K562 (cell line): ENCODE measurements around the gene PEX10. TPM values are rescaled to one million over a fixed set of nuclear protein-coding genes. Genes with fewer than 3 reads are reported as not detected.
A peak's percentile ranks its signal among the peaks of the same experiment; 100 is the strongest.

Experiments
- GABPA ChIP-seq: fragments of 200-800 bp; sonication (Bioruptor generic); conservative IDR thresholded peaks from 2 replicates; pipeline ENCODE4 v1.6.1; 2016; ENCODE audit warnings: low read depth, missing genetic modification characterization, missing compliant biosample characterization
- GABPB1 ChIP-seq: sonication (generic); formaldehyde crosslinking; IDR thresholded peaks from 2 replicates; pipeline ENCODE4 v1.8.0; 2022; ENCODE audit warnings: mild to moderate bottlenecking, missing genetic modification reagents
- NBN ChIP-seq: fragments of 450-650 bp; IDR thresholded peaks from 2 replicates; pipeline ENCODE4 v1.6.1; 2016; ENCODE audit warnings: low read depth, mild to moderate bottlenecking
- RBM25 ChIP-seq: fragments of 200-400 bp; formaldehyde crosslinking; IDR thresholded peaks from 2 replicates; pipeline ENCODE4 v1.6.1; 2018; ENCODE audit warnings: low read length, low read depth, moderate library complexity; ENCODE audit not compliant: severe bottlenecking
- SIN3B ChIP-seq: fragments of 450-650 bp; IDR thresholded peaks from 2 replicates; pipeline ENCODE4 v1.6.1; 2017; ENCODE audit warnings: low read depth, mild to moderate bottlenecking, moderate library complexity
- SMAD4 ChIP-seq: fragments of 250-450 bp; sonication (Bioruptor Pico); conservative IDR thresholded peaks from 2 replicates; pipeline ENCODE4 v1.8.0; 2021; ENCODE audit warnings: inconsistent platforms, mild to moderate bottlenecking, moderate library complexity
- ZBED1 ChIP-seq: IDR thresholded peaks from 2 replicates; pipeline ENCODE4 v1.6.1; 2014
- ZBTB17 ChIP-seq: fragments of 450-650 bp; formaldehyde crosslinking; IDR thresholded peaks from 2 replicates; pipeline ENCODE4 v1.4.0; 2020; ENCODE audit warnings: mild to moderate bottlenecking
- ZC3H4 ChIP-seq: sonication (generic); formaldehyde crosslinking; IDR thresholded peaks from 2 replicates; pipeline ENCODE4 v1.9.0; 2021; ENCODE audit warnings: missing genetic modification reagents, borderline replicate concordance
- polyA plus RNA-seq, 8 experiments: library from polyadenylated mRNA; depleted of rRNA in 4 of 8; stranded (reverse) in 5 of 8; unstranded in 3 of 8; fragments of >200 nt; fragmentation: Nextera tagmentation in 2 of 8; fragmentation: Illumina TruSeq in 1 of 8; extraction: Ambion mirVana in 2 of 8; extraction: Trizol in 1 of 8; gene quantifications; 2 replicates each; pipeline versions ENCODE4 v1.2.1 to v1.2.3, GENCODE V29; 2011 to 2014; ENCODE audit warnings: inconsistent platforms in 1 of 8, missing spikeins in 1 of 8
- total RNA-seq, 7 experiments: library from RNA; depleted of rRNA in 6 of 7; stranded (reverse); fragments of >200 nt in 6 of 7; fragmentation: Illumina TruSeq in 2 of 7; extraction: Trizol in 2 of 7; gene quantifications; 2 replicates each; pipeline versions ENCODE4 v1.2.1 to v1.2.3, GENCODE V29; 2011 to 2021; ENCODE audit warnings: low replicate concordance in 1 of 7
- TF ChIP-seq, protein P1 (sequence below), 2 experiments: fragments of 450-650 bp; formaldehyde crosslinking in 1 of 2; IDR thresholded peaks; 2 replicates each; pipeline versions ENCODE4 v1.4.0 to v1.6.1; 2014 to 2020; ENCODE audit warnings: mild to moderate bottlenecking in 2 of 2, borderline replicate concordance in 1 of 2, low read depth in 1 of 2
- TF ChIP-seq, protein P2 (sequence below): sonication (generic); IDR thresholded peaks from 2 replicates; pipeline ENCODE4 v1.6.1; 2016
- TF ChIP-seq, protein P3 (sequence below), 2 experiments: IDR thresholded peaks; 2 replicates each; pipeline ENCODE4 v1.6.1; 2012; ENCODE audit warnings: improper control_type of control experiment in 2 of 2, low read depth in 2 of 2, low read length in 2 of 2, borderline replicate concordance in 1 of 2

PEX10 gene
- total and polyA plus RNA-seq, 9 of the 15 experiments (the other 6 are each of a cell fraction or from before 2014, with no cell fraction given): 0.03 to 26.2 (median 8.7) TPM

DNA sequence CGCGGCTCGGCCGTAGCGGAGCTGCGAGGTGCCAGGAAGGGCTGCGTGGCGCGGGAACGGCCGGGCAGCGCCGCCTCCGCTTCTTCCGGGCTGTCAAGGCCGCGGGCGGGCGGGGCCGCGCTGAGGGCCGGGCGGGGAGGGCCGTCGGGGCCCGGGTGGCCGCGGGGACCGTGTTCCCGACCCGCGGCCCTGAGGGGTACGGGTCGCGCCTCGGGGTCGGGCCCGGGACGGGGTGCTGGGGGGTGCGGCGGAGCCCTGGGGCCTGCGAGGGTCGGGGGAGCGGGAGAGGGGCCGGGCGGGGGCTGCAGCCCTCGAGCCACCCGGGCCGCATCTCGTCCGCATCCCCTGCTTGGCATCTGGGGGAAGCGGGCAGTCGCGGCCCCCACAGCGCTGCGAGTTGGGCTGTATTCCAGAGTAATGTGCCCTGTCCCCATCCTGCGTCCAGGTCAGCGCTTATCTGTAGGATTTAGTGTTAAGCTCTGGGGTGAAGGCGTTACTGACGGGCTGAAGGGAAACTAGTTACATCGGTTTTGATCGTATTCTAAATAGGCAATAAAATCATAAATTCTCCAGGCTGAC lies 20.3 kb downstream of the PEX10 start (continued):
- TF ChIP-seq, protein P1, sequence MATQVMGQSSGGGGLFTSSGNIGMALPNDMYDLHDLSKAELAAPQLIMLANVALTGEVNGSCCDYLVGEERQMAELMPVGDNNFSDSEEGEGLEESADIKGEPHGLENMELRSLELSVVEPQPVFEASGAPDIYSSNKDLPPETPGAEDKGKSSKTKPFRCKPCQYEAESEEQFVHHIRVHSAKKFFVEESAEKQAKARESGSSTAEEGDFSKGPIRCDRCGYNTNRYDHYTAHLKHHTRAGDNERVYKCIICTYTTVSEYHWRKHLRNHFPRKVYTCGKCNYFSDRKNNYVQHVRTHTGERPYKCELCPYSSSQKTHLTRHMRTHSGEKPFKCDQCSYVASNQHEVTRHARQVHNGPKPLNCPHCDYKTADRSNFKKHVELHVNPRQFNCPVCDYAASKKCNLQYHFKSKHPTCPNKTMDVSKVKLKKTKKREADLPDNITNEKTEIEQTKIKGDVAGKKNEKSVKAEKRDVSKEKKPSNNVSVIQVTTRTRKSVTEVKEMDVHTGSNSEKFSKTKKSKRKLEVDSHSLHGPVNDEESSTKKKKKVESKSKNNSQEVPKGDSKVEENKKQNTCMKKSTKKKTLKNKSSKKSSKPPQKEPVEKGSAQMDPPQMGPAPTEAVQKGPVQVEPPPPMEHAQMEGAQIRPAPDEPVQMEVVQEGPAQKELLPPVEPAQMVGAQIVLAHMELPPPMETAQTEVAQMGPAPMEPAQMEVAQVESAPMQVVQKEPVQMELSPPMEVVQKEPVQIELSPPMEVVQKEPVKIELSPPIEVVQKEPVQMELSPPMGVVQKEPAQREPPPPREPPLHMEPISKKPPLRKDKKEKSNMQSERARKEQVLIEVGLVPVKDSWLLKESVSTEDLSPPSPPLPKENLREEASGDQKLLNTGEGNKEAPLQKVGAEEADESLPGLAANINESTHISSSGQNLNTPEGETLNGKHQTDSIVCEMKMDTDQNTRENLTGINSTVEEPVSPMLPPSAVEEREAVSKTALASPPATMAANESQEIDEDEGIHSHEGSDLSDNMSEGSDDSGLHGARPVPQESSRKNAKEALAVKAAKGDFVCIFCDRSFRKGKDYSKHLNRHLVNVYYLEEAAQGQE (IDR thresholded peaks at IDR 0.05; ENCODE audit: borderline replicate concordance): no peak
- TF ChIP-seq, protein P1 (CRISPR knock-in tag; IDR thresholded peaks at IDR 0.05; ENCODE audit: low read depth): 0 out of 2 replicates have a peak, but pooled peaks have one; percentile 31
- TF ChIP-seq RBM25: no peak
- TF ChIP-seq ZBTB17 (CRISPR knock-in tag): peak; percentile 17; the same call in 1 of the 2 replicates
- TF ChIP-seq GABPB1 (CRISPR knock-in tag): no peak; the same call in 1 of the 2 replicates
- peak; percentile 36 for TF ChIP-seq GABPA (tag)
- 0 out of 2 replicates have a peak, but pooled peaks have one; percentile 56 for TF ChIP-seq ZC3H4 (CRISPR knock-in tag)
- TF ChIP-seq, protein P2, sequence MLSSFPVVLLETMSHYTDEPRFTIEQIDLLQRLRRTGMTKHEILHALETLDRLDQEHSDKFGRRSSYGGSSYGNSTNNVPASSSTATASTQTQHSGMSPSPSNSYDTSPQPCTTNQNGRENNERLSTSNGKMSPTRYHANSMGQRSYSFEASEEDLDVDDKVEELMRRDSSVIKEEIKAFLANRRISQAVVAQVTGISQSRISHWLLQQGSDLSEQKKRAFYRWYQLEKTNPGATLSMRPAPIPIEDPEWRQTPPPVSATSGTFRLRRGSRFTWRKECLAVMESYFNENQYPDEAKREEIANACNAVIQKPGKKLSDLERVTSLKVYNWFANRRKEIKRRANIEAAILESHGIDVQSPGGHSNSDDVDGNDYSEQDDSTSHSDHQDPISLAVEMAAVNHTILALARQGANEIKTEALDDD: peak; percentile 75; the same call in 1 of the 2 replicates
- TF ChIP-seq SMAD4 (CRISPR knock-in tag): peak; percentile 44; the same call in 1 of the 2 replicates
- 0 out of 2 replicates have a peak, but pooled peaks have one; percentile 23 for TF ChIP-seq ZBED1
- no peak for TF ChIP-seq NBN
- TF ChIP-seq, protein P3, sequence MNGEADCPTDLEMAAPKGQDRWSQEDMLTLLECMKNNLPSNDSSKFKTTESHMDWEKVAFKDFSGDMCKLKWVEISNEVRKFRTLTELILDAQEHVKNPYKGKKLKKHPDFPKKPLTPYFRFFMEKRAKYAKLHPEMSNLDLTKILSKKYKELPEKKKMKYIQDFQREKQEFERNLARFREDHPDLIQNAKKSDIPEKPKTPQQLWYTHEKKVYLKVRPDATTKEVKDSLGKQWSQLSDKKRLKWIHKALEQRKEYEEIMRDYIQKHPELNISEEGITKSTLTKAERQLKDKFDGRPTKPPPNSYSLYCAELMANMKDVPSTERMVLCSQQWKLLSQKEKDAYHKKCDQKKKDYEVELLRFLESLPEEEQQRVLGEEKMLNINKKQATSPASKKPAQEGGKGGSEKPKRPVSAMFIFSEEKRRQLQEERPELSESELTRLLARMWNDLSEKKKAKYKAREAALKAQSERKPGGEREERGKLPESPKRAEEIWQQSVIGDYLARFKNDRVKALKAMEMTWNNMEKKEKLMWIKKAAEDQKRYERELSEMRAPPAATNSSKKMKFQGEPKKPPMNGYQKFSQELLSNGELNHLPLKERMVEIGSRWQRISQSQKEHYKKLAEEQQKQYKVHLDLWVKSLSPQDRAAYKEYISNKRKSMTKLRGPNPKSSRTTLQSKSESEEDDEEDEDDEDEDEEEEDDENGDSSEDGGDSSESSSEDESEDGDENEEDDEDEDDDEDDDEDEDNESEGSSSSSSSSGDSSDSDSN (IDR thresholded peaks at IDR 0.05; ENCODE audit: borderline replicate concordance in 1 of 2, low read depth in 2 of 2, low read length in 2 of 2): no peak
- TF ChIP-seq SIN3B: peak; percentile 73
